H1 (cell line): ENCODE data around the gene STARD7. TPM values are rescaled to one million over a fixed set of nuclear protein-coding genes. Genes with fewer than 3 reads are reported as not detected.

Experiments
- BCL11A ChIP-seq, 2 experiments: IDR thresholded peaks; one replicate each; pipeline ENCODE4 v1.6.1; 2011; ENCODE audit warnings: low read depth in 2 of 2, low read length in 2 of 2, mild to moderate bottlenecking in 2 of 2
- MAFK ChIP-seq: IDR thresholded peaks from 2 replicates; pipeline ENCODE4 v1.6.1; 2012; ENCODE audit warnings: low read depth, mild to moderate bottlenecking, improper control_type of control experiment, low read length
- NRF1 ChIP-seq: IDR thresholded peaks from 2 replicates; pipeline ENCODE4 v1.6.1; 2011; ENCODE audit warnings: mild to moderate bottlenecking, low read depth, low read length, improper control_type of control experiment
- SP1 ChIP-seq: IDR thresholded peaks from 2 replicates; pipeline ENCODE4 v1.6.1; 2011; ENCODE audit warnings: low read depth, low read length
- TBP ChIP-seq: IDR thresholded peaks from 2 replicates; pipeline ENCODE4 v1.6.1; 2011; ENCODE audit warnings: low read depth, low read length, improper control_type of control experiment
- YY1 ChIP-seq: IDR thresholded peaks from 2 replicates; pipeline ENCODE4 v1.6.1; 2011; ENCODE audit warnings: low read depth, mild to moderate bottlenecking, low read length
- polyA plus RNA-seq, 7 experiments: library from polyadenylated mRNA; depleted of rRNA in 3 of 7; stranded (reverse) in 5 of 7; unstranded in 2 of 7; fragments of >200 nt in 5 of 7; fragments of 200-250 nt in 2 of 7; gene quantifications; 1 replicate in 5 of 7; 2 replicates in 1 of 7; 4 replicates in 1 of 7; pipeline versions ENCODE4 v1.2.1 to v1.2.3, GENCODE V29; 2011 to 2013; ENCODE audit warnings: missing spikeins in 2 of 7, mixed read lengths in 2 of 7
- total RNA-seq: library from RNA; stranded (reverse); fragmentation: NEBNext Ultra II Directional; extraction: Animal tissue kit (Norgen Biotek cat#: 25700); gene quantifications from 2 replicates; pipeline ENCODE4 v1.2.1, GENCODE V29; 2021
- TF ChIP-seq, protein P1 (sequence below): IDR thresholded peaks from 2 replicates; pipeline ENCODE4 v1.6.1; 2012; ENCODE audit warnings: inconsistent platforms

STARD7 gene
- total and polyA plus RNA-seq, 2 of the 8 experiments (the other 6 are each of a cell fraction or from before 2014, with no cell fraction given): 89.1 to 200 TPM

DNA sequence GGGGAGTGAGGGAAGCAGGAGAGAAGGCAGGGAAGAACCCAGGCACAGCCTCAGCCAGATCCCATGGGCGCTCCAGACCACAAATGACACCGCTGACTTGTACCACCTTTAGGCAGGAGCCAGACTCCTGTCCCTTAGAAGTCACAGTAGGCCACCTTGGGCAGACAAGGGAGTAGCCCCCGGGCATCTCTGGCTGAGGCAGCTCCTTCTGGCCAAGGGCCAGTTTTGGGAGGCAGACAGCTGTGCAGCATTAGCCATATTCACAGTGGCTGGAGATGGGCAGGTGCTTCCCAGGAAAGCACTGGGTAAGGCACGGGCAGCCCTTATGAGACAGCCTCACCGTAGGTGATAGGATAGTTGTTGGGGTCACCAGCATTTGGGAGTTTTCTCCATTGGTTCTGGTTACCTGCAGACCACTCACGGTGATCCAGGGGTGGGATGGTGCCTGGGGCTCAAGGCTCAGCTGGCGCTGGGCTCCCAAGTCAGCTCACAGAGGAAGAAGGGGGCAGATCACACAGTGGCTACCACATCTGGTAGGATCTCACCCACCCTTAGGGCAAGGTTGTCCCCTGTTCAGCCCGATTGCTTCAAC lies 72.4 kb downstream of the STARD7 start (continued):
- no peak for TF ChIP-seq SP1
- no peak for TF ChIP-seq MAFK
- TF ChIP-seq, protein P1, sequence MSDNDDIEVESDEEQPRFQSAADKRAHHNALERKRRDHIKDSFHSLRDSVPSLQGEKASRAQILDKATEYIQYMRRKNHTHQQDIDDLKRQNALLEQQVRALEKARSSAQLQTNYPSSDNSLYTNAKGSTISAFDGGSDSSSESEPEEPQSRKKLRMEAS: no peak
- no peak for TF ChIP-seq NRF1
- no peak for TF ChIP-seq BCL11A (IDR thresholded peaks at IDR 0.05; ENCODE audit: low read depth in 2 of 2, low read length in 2 of 2)
- TF ChIP-seq TBP: no peak
- TF ChIP-seq YY1: no peak
